ENCODE measurements around the gene NDUFB6.

GRCh38 chr9:32573821-32574220 is 862 bp upstream of the NDUFB6 start:
- no peak for TF ChIP-seq CTCF (IDR thresholded peaks at IDR 0.05; ENCODE audit: low read length)
- TF ChIP-seq EZH2 (optimal IDR thresholded peaks at IDR 0.05; ENCODE audit: low read depth, low read length): no peak
- no peak for TF ChIP-seq EZH2phosphoT487 (IDR thresholded peaks at IDR 0.05; ENCODE audit: low read length)

Data from MM.1S (cell line).